GM12875 (cell line): ENCODE measurements around the gene DKK2.

ENCODE experiments used
- H3K4me3 ChIP-seq: one replicate; pipeline ENCODE4 v1.5.1; 2011; ENCODE audit warnings: low read depth, low read length, control low read depth
- TF ChIP-seq, protein P1 (sequence below): IDR thresholded peaks from 2 replicates; pipeline ENCODE4 v1.5.1; 2011; ENCODE audit warnings: low read depth, mild to moderate bottlenecking, control low read depth, inconsistent platforms, low read length, moderate library complexity, borderline replicate concordance; ENCODE audit not compliant: insufficient read depth

Gene DKK2

DNA sequence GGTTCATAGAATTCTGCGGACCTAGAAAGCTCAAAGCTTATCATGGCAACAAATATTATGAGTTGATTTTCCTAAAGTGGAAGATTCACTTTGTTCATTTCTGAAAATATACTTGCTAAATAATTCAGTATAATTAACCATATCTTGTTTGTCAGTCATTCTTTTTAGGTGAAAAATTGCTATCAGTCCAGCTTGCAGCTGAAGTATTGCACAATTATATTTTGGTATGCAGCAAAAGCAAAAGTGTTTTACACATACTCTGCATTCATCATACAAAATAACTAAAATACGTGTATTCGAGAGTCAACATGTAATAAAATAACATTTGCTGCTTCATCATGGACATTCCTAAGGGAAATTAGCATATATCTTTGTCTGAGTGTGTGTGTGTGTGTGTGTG lies 24.8 kb downstream of the DKK2 start:
- TF ChIP-seq, protein P1, sequence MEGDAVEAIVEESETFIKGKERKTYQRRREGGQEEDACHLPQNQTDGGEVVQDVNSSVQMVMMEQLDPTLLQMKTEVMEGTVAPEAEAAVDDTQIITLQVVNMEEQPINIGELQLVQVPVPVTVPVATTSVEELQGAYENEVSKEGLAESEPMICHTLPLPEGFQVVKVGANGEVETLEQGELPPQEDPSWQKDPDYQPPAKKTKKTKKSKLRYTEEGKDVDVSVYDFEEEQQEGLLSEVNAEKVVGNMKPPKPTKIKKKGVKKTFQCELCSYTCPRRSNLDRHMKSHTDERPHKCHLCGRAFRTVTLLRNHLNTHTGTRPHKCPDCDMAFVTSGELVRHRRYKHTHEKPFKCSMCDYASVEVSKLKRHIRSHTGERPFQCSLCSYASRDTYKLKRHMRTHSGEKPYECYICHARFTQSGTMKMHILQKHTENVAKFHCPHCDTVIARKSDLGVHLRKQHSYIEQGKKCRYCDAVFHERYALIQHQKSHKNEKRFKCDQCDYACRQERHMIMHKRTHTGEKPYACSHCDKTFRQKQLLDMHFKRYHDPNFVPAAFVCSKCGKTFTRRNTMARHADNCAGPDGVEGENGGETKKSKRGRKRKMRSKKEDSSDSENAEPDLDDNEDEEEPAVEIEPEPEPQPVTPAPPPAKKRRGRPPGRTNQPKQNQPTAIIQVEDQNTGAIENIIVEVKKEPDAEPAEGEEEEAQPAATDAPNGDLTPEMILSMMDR = no peak
- no peak overlapping the region for H3K4me3 ChIP-seq

- no peak overlapping the region for H3K4me3 ChIP-seq
- TF ChIP-seq, protein P1 = no peak
Measured at GRCh38 chr4:107009196-107009968, 26.7 kb downstream of the DKK2 start.

GRCh38 chr4:107008115-107008514 lies 28.0 kb downstream of the DKK2 start:
- H3K4me3 ChIP-seq = no peak overlapping the region
- TF ChIP-seq, protein P1 = no peak

DNA sequence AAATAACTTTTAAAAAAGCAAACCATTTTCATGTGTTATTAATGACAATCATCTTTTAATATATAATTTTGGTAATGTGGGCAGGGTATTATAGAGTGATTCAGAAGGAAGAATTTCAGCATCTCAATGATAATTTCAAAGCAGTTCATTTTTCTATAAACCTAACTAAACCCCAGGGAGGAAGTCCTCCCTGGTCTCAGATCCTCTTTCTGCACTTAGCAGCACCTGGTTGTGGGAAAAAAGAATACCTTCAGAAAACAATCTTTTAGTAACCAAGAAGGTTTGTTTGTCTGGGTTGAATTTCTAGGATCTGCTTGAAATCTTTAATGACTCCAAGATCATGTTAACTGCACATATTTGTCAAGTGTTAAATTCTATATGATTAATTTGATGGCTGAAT lies 29.9 kb downstream of the DKK2 start:
- no peak overlapping the region for H3K4me3 ChIP-seq
- TF ChIP-seq, protein P1 = no peak

GRCh38 chr4:106996490-106996889 lies 39.6 kb downstream of the DKK2 start:
- H3K4me3 ChIP-seq = no peak overlapping the region
- TF ChIP-seq, protein P1 = no peak

DNA sequence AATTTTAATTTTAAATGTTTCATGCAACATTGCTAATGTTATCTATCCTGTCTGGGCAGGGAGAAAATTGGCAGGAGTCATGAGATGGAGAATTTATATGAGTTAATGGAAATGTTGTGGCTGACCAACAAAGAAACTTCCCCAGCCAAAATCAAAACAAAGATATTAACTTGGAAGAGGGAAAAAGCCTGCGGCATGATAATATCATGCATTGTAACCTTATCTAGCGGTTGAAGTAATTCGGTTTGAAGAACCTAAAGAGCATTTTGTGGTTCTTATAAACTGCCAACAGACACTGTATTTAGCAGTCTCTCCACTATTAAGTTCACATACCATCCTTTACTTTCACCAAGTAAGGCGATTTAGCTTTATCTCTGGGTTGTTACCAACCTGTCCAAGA lies 42.3 kb downstream of the DKK2 start:
- H3K4me3 ChIP-seq = no peak overlapping the region
- TF ChIP-seq, protein P1 = no peak

GRCh38 chr4:106987311-106987710 lies 48.8 kb downstream of the DKK2 start:
- no peak overlapping the region for H3K4me3 ChIP-seq
- TF ChIP-seq, protein P1 = no peak
